Activated CD8-positive, alpha-beta T cell treated with anti-CD3 and anti-CD28 coated beads for 36 hours (primary cell): ENCODE results near the gene FOXP1. TPM values are rescaled to one million over a fixed set of nuclear protein-coding genes. Genes with fewer than 3 reads are reported as not detected.

Experiments
- ATAC-seq: fragments of 200-7000 bp; cut with Tn5 transposase; one replicate; pipeline ENCODE4 v1.10.0; 2021; ENCODE audit warnings: mild to moderate bottlenecking, moderate library complexity
- CTCF ChIA-PET: fragments of 350-600 bp; sonication (Branson Sonifier 250); formaldehyde crosslinking; loops from one replicate; lab custom pipeline; 2021; ENCODE audit warnings: antibody characterized with exemption; lab: Charles Lee
- POLR2A ChIA-PET: fragments of 350-600 bp; sonication (Branson Sonifier 250); formaldehyde crosslinking; loops from one replicate; lab custom pipeline; 2021; ENCODE audit warnings: antibody characterized with exemption; lab: Charles Lee
- DNase-seq: peaks from one replicate; pipeline ENCODE4 v3.0.0-alpha.2; 2020
- H3K27ac Mint-ChIP-seq: one replicate; pipeline ENCODE4 v1.8.0; 2021; ENCODE audit warnings: mild to moderate bottlenecking, mixed read lengths
- H3K27me3 Mint-ChIP-seq: one replicate; pipeline ENCODE4 v1.8.0; 2021; ENCODE audit warnings: mixed read lengths
- H3K36me3 Mint-ChIP-seq: one replicate; pipeline ENCODE4 v1.8.0; 2021; ENCODE audit warnings: low read depth, mixed read lengths
- H3K4me1 Mint-ChIP-seq: one replicate; pipeline ENCODE4 v1.8.0; 2021; ENCODE audit warnings: low read depth, mixed read lengths
- H3K4me3 Mint-ChIP-seq: one replicate; pipeline ENCODE4 v1.8.0; 2021; ENCODE audit warnings: mild to moderate bottlenecking, moderate library complexity, mixed read lengths
- H3K9me3 Mint-ChIP-seq: one replicate; pipeline ENCODE4 v1.8.0; 2021; ENCODE audit warnings: mixed read lengths
- intact Hi-C: fragments of 100-400 bp; cut with micrococcal nuclease; formaldehyde crosslinking; loops from one replicate; pipeline ENCODE4 v1.10.0; 2022
- total RNA-seq, 2 experiments: library from RNA; stranded (reverse); gene quantifications; one replicate each; pipeline ENCODE4 v1.2.3, GENCODE V29; 2021
- TF ChIP-seq, protein P1 (sequence below): fragments of 200-600 bp; IDR thresholded peaks from one replicate; pipeline ENCODE4 v1.8.0; 2022; ENCODE audit warnings: antibody characterized with exemption, mild to moderate bottlenecking

Gene FOXP1
- total RNA-seq, 2 experiments from 2014 or later: 145 to 153 TPM

- POLR2A ChIA-PET: interaction anchor here (0.7 to 2.0 kb wide), 5 partner anchors 8 to 506 kb away, joined by 3 to 6 read pairs (median 3); no protein-coding TSS in a partner anchor
- H3K4me1 Mint-ChIP-seq: peaks cover 96% of the 10 kb centered on the region
- no peaks in the 10 kb centered on the region for H3K27me3 Mint-ChIP-seq
These were observed 507.0 kb downstream of the FOXP1 start for GRCh38 chr3:71076361-71077002.

DNA sequence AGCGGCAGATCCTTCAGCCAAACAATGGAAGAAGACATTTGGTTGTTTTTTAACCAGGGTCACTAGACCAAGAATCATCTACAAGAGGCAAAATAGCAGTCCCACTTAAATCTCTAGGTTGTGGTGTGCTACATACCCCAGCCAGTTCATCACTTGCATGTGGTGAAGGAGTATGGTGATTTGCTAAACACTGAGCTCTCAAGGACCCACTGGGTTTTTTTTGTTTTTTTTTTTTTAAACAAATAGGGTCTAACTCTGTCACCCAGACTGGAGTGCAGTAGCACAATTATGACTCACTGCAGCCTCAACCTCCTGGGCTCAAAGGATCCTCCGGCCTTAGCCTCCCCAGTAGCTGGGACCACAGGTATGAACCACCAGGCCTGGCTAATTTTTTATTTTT is 508.0 kb downstream of the FOXP1 start:
- Mint-ChIP-seq H3K9me3 (no peaks in the 10 kb centered on the region), H3K36me3 (peaks cover 52% of the 10 kb centered on the region), H3K4me1 (peaks cover 96% of the 10 kb centered on the region), H3K4me3 (no peak overlapping the region), H3K27ac (peak overlapping the region; percentile 79), H3K27me3 (no peaks in the 10 kb centered on the region)
- POLR2A ChIA-PET: interaction anchor here (1.0 to 1.3 kb wide), 2 partner anchors 228 to 507 kb away, joined by 3 read pairs; no protein-coding TSS in a partner anchor
- CTCF ChIA-PET: interaction anchor here (0.8 to 1.4 kb wide), 2 partner anchors 10 to 28 kb away, joined by 3 to 4 read pairs; no protein-coding TSS in a partner anchor
- DNase-seq: no peak
- intact Hi-C loops: no loop called here
- ATAC-seq: peak; percentile 50
- TF ChIP-seq, protein P1, sequence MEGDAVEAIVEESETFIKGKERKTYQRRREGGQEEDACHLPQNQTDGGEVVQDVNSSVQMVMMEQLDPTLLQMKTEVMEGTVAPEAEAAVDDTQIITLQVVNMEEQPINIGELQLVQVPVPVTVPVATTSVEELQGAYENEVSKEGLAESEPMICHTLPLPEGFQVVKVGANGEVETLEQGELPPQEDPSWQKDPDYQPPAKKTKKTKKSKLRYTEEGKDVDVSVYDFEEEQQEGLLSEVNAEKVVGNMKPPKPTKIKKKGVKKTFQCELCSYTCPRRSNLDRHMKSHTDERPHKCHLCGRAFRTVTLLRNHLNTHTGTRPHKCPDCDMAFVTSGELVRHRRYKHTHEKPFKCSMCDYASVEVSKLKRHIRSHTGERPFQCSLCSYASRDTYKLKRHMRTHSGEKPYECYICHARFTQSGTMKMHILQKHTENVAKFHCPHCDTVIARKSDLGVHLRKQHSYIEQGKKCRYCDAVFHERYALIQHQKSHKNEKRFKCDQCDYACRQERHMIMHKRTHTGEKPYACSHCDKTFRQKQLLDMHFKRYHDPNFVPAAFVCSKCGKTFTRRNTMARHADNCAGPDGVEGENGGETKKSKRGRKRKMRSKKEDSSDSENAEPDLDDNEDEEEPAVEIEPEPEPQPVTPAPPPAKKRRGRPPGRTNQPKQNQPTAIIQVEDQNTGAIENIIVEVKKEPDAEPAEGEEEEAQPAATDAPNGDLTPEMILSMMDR: no peak

More at GRCh38 chr3:71076361-71077002, 507.0 kb downstream of the FOXP1 start:
- TF ChIP-seq, protein P1: no peak
- peak overlapping the region; percentile 76 for H3K27ac Mint-ChIP-seq
- H3K9me3 Mint-ChIP-seq: no peaks in the 10 kb centered on the region
- intact Hi-C loops: no loop called here
- H3K36me3 Mint-ChIP-seq: peaks cover 57% of the 10 kb centered on the region
- no peak overlapping the region for H3K4me3 Mint-ChIP-seq
- CTCF ChIA-PET: interaction anchor here (1.2 to 1.4 kb wide), 2 partner anchors 9 to 11 kb away, joined by 3 to 4 read pairs; no protein-coding TSS in a partner anchor
- no peak for DNase-seq
- ATAC-seq: no peak

DNA sequence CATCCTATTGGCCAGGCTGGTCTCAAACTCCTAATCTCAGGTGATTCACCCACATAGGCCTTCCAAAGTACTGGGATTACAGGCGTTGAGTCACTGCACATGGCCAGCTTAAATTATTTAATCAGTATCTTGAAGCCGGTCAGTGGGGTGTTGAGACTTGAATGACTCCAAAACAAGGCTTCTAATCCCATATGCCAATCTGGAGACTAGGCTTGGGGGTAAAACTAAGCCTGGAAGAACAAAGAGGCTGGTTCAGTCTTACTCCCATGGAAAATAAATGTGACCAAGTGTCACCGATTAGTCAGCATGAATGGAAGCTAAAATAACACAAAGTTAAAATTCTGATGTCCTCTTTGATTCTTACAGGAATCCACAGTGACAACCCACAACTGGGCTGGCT is 509.1 kb downstream of the FOXP1 start:
- peak overlapping the region; percentile 79 for H3K27ac Mint-ChIP-seq
- no peaks in the 10 kb centered on the region for H3K9me3 Mint-ChIP-seq
- peaks cover 49% of the 10 kb centered on the region for H3K36me3 Mint-ChIP-seq
- TF ChIP-seq, protein P1: no peak
- ATAC-seq: no peak
- no peaks in the 10 kb centered on the region for H3K27me3 Mint-ChIP-seq
- ChIA-PET CTCF (interaction anchor here (1.6 kb wide), 1 partner anchor 9 kb away, joined by 5 read pairs; no protein-coding TSS in a partner anchor), POLR2A (interaction anchor here (1.5 kb wide), 1 partner anchor 12 kb away, joined by 4 read pairs; no protein-coding TSS in a partner anchor)
- H3K4me3 Mint-ChIP-seq: no peak overlapping the region
- intact Hi-C loops: no loop called here
- H3K4me1 Mint-ChIP-seq: peaks cover 96% of the 10 kb centered on the region
- DNase-seq: no peak

DNA sequence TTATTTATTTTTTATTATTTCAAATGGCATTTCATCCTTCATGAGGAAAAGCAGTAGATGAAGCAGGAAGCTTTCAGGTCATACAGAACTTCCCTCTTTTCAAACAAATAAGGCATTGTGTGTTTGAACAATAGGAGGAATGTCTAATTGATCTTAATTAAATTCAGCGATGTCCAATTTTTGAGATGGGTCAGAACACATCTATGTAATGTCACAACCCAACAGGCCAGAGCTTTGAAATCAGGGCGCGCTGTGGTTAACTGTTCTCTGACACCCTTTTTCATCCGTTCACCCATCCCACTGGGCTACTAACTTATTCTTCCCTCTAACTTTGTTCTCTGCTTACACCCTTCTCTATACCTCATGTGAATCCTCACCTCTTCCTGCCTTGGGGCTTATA is 510.5 kb downstream of the FOXP1 start:
- DNase-seq: no peak
- no peaks in the 10 kb centered on the region for H3K27me3 Mint-ChIP-seq
- peaks cover 94% of the 10 kb centered on the region for H3K4me1 Mint-ChIP-seq
- no peak for ATAC-seq
- H3K9me3 Mint-ChIP-seq: no peaks in the 10 kb centered on the region
- ChIA-PET CTCF (no interaction called here), POLR2A (no interaction called here)
- intact Hi-C loops: no loop called here
- TF ChIP-seq, protein P1: no peak
- H3K4me3 Mint-ChIP-seq: no peak overlapping the region
- H3K36me3 Mint-ChIP-seq: peaks cover 43% of the 10 kb centered on the region
- H3K27ac Mint-ChIP-seq: peak overlapping the region; percentile 79

DNA sequence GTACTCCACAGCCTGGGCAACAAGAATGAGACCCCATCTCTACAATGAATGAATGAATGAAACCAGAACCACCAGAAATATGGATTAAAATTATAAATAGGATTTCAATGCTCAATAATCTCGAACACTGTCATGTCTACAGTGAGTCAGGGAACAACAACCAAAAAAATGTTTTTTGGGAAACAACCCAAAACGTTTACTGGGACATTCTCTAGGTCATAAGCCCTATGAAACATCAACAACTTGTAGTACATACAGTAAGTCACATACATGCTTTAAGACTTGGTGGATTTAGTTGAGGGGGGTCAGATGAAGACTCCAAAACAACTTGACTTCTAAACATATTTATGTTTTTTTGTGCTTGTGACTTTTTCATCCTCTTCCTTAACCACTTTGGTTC is 511.2 kb downstream of the FOXP1 start:
- intact Hi-C loops: no loop called here
- H3K4me3 Mint-ChIP-seq: no peak overlapping the region
- ATAC-seq: no peak
- peak overlapping the region; percentile 79 for H3K27ac Mint-ChIP-seq
- DNase-seq: no peak
- POLR2A ChIA-PET: interaction anchor here (0.9 kb wide), 1 partner anchor 15 kb away, joined by 3 read pairs; no protein-coding TSS in a partner anchor
- peaks cover 94% of the 10 kb centered on the region for H3K4me1 Mint-ChIP-seq
- H3K27me3 Mint-ChIP-seq: no peaks in the 10 kb centered on the region
- no peaks in the 10 kb centered on the region for H3K9me3 Mint-ChIP-seq
- peaks cover 41% of the 10 kb centered on the region for H3K36me3 Mint-ChIP-seq
- CTCF ChIA-PET: interaction anchor here (1.0 kb wide), 1 partner anchor 13 kb away, joined by 3 read pairs; no protein-coding TSS in a partner anchor
- TF ChIP-seq, protein P1: no peak
